ENCODE data around the gene ARHGAP6. TPM values are rescaled to one million over a fixed set of nuclear protein-coding genes. Genes with fewer than 3 reads are reported as not detected.

ARHGAP6 gene
- total and polyA plus RNA-seq, 11 donors, result 2.1 to 6.6 (median 2.5) TPM

DNA sequence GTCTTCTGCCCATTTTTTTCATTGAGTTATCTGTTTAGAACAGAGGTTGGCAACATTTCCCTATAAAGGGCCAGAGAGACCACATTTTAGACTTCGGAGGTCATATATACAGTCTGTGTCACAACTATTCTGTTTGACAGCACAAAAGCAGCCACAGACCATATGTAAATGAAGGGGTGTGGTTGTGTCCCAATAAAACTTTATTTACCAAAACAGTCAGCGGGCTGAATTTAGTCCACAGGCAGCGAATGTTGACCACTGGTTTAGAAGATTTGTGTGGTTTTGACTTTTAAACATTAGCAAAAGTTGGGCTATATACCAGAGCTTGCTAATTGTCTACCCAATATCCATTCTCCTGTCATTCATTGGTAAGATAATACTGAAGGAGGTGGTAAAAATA, 221.7 kb downstream of the ARHGAP6 start:
- TF ChIP-seq POLR2A (IDR thresholded peaks at IDR 0.05), result no peak
- H3K9me3 ChIP-seq, result no peaks in the 10 kb centered on the region
- 48 to 99% (median 56%) methylated on average over 3 of the region's 3 CpGs for WGBS, 4 donors
- intact Hi-C loops (cut with DNase I), result no loop called here
- ATAC-seq, result no peak
- DNase-seq, result no peak
- H3K36me3 ChIP-seq, result no peaks in the 10 kb centered on the region
- no peak overlapping the region for H3K27ac ChIP-seq
- H3K27me3 ChIP-seq, result peaks cover 0 to 10% (median 0%) of the 10 kb centered on the region in 9 donors
- no peak overlapping the region for H3K4me3 ChIP-seq
- H3K4me1 ChIP-seq, result peaks cover 0 to 5% (median 0%) of the 10 kb centered on the region in 12 donors

DNA sequence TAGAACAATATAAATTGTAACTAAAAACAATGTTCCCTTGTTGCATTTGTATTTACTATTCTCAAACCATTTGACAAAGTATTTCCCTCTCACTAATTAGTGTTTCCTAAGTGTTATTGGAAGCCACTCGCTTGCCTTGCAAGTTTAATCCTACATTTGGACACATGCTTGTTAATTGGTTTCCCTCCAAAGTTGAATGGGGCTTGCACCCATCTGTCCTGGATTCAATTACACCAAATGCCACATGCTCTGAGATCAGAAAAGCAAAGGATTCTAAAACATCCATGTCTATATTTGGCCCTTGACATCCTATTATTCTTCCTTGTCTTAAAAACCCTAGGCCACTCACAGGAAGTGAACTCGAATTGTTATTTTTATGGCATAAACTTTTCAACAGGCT, 225.9 kb downstream of the ARHGAP6 start:
- Histone ChIP-seq H3K4me1 (no peaks in the 10 kb centered on the region), H3K27ac (no peak overlapping the region), H3K36me3 (no peaks in the 10 kb centered on the region), H3K4me3 (no peak overlapping the region), H3K9me3 (no peaks in the 10 kb centered on the region), H3K27me3 (peaks cover 0 to 6% (median 0%) of the 10 kb centered on the region in 9 donors)
- no peak for DNase-seq
- 35 to 79% (median 60%) methylated on average over 2 of the region's 2 CpGs for WGBS, 4 donors
- TF ChIP-seq, protein P1, sequence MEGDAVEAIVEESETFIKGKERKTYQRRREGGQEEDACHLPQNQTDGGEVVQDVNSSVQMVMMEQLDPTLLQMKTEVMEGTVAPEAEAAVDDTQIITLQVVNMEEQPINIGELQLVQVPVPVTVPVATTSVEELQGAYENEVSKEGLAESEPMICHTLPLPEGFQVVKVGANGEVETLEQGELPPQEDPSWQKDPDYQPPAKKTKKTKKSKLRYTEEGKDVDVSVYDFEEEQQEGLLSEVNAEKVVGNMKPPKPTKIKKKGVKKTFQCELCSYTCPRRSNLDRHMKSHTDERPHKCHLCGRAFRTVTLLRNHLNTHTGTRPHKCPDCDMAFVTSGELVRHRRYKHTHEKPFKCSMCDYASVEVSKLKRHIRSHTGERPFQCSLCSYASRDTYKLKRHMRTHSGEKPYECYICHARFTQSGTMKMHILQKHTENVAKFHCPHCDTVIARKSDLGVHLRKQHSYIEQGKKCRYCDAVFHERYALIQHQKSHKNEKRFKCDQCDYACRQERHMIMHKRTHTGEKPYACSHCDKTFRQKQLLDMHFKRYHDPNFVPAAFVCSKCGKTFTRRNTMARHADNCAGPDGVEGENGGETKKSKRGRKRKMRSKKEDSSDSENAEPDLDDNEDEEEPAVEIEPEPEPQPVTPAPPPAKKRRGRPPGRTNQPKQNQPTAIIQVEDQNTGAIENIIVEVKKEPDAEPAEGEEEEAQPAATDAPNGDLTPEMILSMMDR (IDR thresholded peaks at IDR 0.05), result no peak
- TF ChIP-seq POLR2A (IDR thresholded peaks at IDR 0.05), result no peak
- intact Hi-C loops (cut with DNase I), result no loop called here
- no peak for ATAC-seq

DNA sequence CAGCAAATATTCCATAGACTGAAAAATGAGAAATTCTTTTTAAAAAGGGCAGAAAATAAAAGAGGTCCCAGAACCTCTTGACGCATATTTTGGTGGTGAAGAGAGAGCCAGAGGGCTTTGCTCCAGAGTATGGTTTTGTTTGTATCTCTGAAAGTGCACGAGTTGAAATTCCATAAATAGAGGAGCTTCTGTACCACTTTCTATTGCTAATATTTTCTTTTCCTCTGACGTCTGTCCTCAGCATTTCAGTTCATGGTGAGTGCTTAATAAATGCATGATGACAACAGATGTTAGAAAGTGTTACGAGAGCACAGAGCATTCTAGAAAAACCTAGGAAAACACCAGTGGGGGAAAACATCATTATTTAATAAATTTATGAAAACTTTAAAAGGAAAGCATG, 227.0 kb downstream of the ARHGAP6 start:
- no peak overlapping the region for H3K4me3 ChIP-seq
- 49 to 66% (median 53%) methylated on average over 4 of the region's 4 CpGs for WGBS, 4 donors
- no peaks in the 10 kb centered on the region for H3K36me3 ChIP-seq
- intact Hi-C loops (cut with DNase I), result no loop called here
- no peak for TF ChIP-seq POLR2A (IDR thresholded peaks at IDR 0.05)
- TF ChIP-seq, protein P1 (IDR thresholded peaks at IDR 0.05), result no peak
- no peaks in the 10 kb centered on the region for H3K9me3 ChIP-seq
- DNase-seq, result no peak
- peaks cover 0 to 6% (median 0%) of the 10 kb centered on the region in 9 donors for H3K27me3 ChIP-seq
- peak overlapping the region in 9 of 12 donors; percentile 14 to 64 (median 49) for H3K27ac ChIP-seq
- ATAC-seq, result peak in 1 of 4 donors; percentile 52
- no peaks in the 10 kb centered on the region for H3K4me1 ChIP-seq

DNA sequence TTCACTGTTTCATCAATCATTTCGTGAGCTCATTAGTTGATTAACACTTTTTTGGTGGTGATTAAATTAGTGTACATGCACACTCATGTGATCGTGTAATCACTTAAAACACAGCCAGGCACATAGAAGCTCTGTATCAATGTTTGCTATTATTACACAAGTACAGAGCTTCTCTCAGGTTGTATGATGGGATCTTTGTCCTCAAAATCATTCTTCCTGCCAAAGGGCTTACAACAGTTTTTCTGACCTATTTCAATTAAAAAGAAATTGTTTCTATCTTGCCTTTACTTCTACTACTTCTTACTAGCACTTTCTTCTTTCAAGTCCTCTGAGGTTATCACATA, 227.4 kb downstream of the ARHGAP6 start:
- Histone ChIP-seq H3K36me3 (no peaks in the 10 kb centered on the region), H3K4me3 (no peak overlapping the region), H3K9me3 (no peaks in the 10 kb centered on the region), H3K27me3 (peaks cover 0 to 6% (median 0%) of the 10 kb centered on the region in 9 donors), H3K27ac (peak overlapping the region in 10 of 12 donors; percentile 14 to 64 (median 46)), H3K4me1 (no peaks in the 10 kb centered on the region)
- DNase-seq, result no peak
- WGBS, 4 donors, result 70 to 81% (median 72%) methylated on average over 2 of the region's 2 CpGs
- intact Hi-C loops (cut with DNase I), result no loop called here
- no peak for TF ChIP-seq POLR2A (IDR thresholded peaks at IDR 0.05)
- TF ChIP-seq, protein P1 (IDR thresholded peaks at IDR 0.05), result no peak
- ATAC-seq, result no peak

Data from heart left ventricle (tissue), 16 donors.